Calu3 (cell line): Measurements from ENCODE around the gene RARA. TPM values are rescaled to one million over a fixed set of nuclear protein-coding genes. Genes with fewer than 3 reads are reported as not detected.

Source experiments
- BruUV-seq: library from RNA; stranded (reverse); fragments of 400-500 nt; replicated peaks from 2 replicates; lab custom pipeline; 2021; lab: Mats Ljungman, UMichigan
- CTCF ChIA-PET: fragments of 300-600 bp; sonication (Branson Sonifier 250); formaldehyde crosslinking; loops from one replicate; lab custom pipeline; 2022; ENCODE audit warnings: antibody characterized with exemption; lab: Charles Lee
- DNase-seq: peaks from one replicate; pipeline ENCODE4 v3.0.0; 2022
- H3K27ac Mint-ChIP-seq: one replicate; pipeline ENCODE4 v1.8.0; 2022; ENCODE audit warnings: mixed read lengths; ENCODE audit not compliant: unreplicated experiment
- H3K27me3 Mint-ChIP-seq: one replicate; pipeline ENCODE4 v1.8.0; 2022; ENCODE audit warnings: mixed read lengths; ENCODE audit not compliant: unreplicated experiment
- H3K36me3 Mint-ChIP-seq: one replicate; pipeline ENCODE4 v1.8.0; 2022; ENCODE audit warnings: mild to moderate bottlenecking, moderate library complexity, mixed read lengths; ENCODE audit not compliant: insufficient read depth, unreplicated experiment
- H3K4me1 Mint-ChIP-seq: one replicate; pipeline ENCODE4 v1.8.0; 2022; ENCODE audit warnings: mild to moderate bottlenecking, low read depth, mixed read lengths; ENCODE audit not compliant: unreplicated experiment
- H3K4me3 Mint-ChIP-seq: one replicate; pipeline ENCODE4 v1.8.0; 2022; ENCODE audit warnings: mild to moderate bottlenecking, low read depth, moderate library complexity, mixed read lengths; ENCODE audit not compliant: unreplicated experiment
- H3K9me3 Mint-ChIP-seq: one replicate; pipeline ENCODE4 v1.8.0; 2022; ENCODE audit warnings: low read depth, mixed read lengths; ENCODE audit not compliant: unreplicated experiment
- CTCF ChIP-seq: fragments of 200-600 bp; IDR thresholded peaks from one replicate; pipeline ENCODE4 v1.8.0; 2022; ENCODE audit warnings: antibody characterized with exemption; ENCODE audit not compliant: unreplicated experiment
- intact Hi-C: fragments of 100-400 bp; cut with micrococcal nuclease; formaldehyde crosslinking; loops from one replicate; pipeline ENCODE4 v1.10.0; 2022; ENCODE audit not compliant: unreplicated experiment
- total RNA-seq: library from RNA; stranded (reverse); gene quantifications from 2 replicates; pipeline ENCODE4 v1.2.3, GENCODE V29; 2022

The RARA gene
- total RNA-seq, 1 experiment from 2014 or later: 150 TPM

DNA sequence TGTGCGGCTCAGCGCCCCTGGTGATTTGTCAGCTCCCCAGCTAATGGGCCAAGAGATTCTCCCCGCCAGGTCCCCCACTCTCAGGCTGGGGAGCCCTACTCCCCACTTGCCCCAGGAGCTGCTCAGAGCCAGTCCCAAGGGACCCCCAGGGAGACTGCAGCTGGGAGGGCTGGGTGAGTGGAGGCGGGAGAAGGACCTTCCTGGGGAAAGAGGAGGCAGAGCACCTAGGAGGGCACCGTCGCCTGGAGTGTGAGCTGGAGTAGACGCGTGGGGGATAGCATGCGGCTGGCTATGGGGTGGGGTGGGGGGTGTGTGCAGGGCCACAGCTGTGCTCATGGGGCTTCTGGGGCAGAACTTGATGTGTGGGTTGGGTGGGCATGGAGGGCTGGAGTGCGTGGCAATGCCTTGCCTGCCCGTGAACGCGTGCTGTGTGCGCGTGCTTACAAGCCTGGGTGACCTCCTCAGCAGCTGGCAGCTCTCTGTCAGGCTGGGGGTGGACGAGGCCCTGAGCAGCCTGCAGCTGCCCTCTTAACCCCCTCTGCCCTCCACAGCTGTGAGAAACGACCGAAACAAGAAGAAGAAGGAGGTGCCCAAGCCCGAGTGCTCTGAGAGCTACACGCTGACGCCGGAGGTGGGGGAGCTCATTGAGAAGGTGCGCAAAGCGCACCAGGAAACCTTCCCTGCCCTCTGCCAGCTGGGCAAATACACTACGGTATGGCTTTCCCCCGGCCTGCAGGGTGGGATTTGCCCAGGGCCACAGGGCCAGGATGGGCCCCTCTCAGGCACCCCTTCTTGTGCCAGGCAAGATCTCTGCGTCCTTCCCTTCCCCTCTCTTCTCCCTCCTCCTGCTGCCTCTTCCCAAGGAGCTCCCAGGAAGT is 42.6 kb downstream of the RARA start:
- H3K9me3 Mint-ChIP-seq: no peaks in the 10 kb centered on the region
- CTCF ChIA-PET: interaction anchor here (0.5 to 37.0 kb wide), 12 partner anchors 7 to 560 kb away, joined by 3 to 1520 read pairs (median 4); partner anchors contain the start of gene RARA
- BruUV-seq: no TSS peak
- no peak for DNase-seq
- H3K4me1 Mint-ChIP-seq: peaks cover 53% of the 10 kb centered on the region
- no peak overlapping the region for H3K4me3 Mint-ChIP-seq
- no peaks in the 10 kb centered on the region for H3K27me3 Mint-ChIP-seq
- no peak overlapping the region for H3K27ac Mint-ChIP-seq
- TF ChIP-seq CTCF: no peak
- H3K36me3 Mint-ChIP-seq: peaks cover 78% of the 10 kb centered on the region
- intact Hi-C loops: no loop called here

- no TSS peak for BruUV-seq
- CTCF ChIA-PET: interaction anchor here (0.5 to 37.0 kb wide), 8 partner anchors 7 to 181 kb away, joined by 3 to 1520 read pairs (median 8); partner anchors contain the start of gene RARA
- Mint-ChIP-seq H3K4me3 (no peak overlapping the region), H3K27me3 (no peaks in the 10 kb centered on the region), H3K9me3 (no peaks in the 10 kb centered on the region), H3K36me3 (peaks cover 86% of the 10 kb centered on the region), H3K4me1 (peaks cover 46% of the 10 kb centered on the region), H3K27ac (peak overlapping the region; percentile 0)
- intact Hi-C loops: no loop called here
- no peak for DNase-seq
- no peak for TF ChIP-seq CTCF
These were observed 43.3 kb downstream of the RARA start for GRCh38 chr17:40352237-40352778.

DNA sequence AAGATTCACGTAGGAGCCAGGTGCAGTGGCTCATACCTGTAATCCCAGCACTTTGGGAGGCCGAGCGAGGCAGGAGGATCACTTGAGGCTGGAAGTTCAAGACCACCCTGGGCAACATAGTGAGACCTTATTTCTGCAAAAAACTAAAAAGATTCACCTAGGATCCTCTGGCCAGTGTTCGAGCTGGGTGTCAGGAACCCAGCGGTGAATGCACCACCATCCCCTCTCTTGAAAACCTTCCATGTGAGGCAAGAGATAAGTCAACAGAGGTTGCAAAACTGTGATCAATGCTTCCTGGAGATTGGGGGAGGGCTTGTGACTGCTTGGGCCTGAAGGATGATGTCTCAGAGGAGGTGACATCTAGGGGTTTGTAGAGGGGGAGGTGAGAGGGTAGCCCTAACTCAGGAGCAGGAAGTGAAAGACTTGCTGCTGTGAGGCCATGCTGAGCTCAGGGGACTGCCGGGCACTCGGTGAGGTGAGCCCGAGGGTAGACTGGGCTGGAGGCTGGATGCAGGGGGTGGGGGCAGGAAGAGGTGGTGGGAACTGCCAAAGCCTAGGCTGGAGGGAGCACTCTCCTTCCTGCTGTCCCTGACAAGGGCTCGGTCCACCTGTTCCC is 43.9 kb downstream of the RARA start:
- CTCF ChIA-PET: interaction anchor here (0.8 to 37.0 kb wide), 8 partner anchors 8 to 181 kb away, joined by 3 to 1520 read pairs (median 14); partner anchors contain the start of gene RARA
- Mint-ChIP-seq H3K27ac (peak overlapping the region; percentile 0), H3K36me3 (peaks cover 89% of the 10 kb centered on the region), H3K4me1 (peaks cover 41% of the 10 kb centered on the region), H3K27me3 (no peaks in the 10 kb centered on the region), H3K4me3 (no peak overlapping the region), H3K9me3 (no peaks in the 10 kb centered on the region)
- no peak for TF ChIP-seq CTCF
- no TSS peak for BruUV-seq
- intact Hi-C loops: no loop called here
- peak; percentile 63 for DNase-seq
